Measurements from ENCODE around the gene RSPO4. TPM values are rescaled to one million over a fixed set of nuclear protein-coding genes. Genes with fewer than 3 reads are reported as not detected.
A peak's percentile ranks its signal among the peaks of the same experiment; 100 is the strongest.

RSPO4 gene
- total RNA-seq, 3 donors from 2014 or later (not counting 1 experiment from before 2014, with no cell fraction given): 0.09 to 0.70 (median 0.53) TPM

DNA sequence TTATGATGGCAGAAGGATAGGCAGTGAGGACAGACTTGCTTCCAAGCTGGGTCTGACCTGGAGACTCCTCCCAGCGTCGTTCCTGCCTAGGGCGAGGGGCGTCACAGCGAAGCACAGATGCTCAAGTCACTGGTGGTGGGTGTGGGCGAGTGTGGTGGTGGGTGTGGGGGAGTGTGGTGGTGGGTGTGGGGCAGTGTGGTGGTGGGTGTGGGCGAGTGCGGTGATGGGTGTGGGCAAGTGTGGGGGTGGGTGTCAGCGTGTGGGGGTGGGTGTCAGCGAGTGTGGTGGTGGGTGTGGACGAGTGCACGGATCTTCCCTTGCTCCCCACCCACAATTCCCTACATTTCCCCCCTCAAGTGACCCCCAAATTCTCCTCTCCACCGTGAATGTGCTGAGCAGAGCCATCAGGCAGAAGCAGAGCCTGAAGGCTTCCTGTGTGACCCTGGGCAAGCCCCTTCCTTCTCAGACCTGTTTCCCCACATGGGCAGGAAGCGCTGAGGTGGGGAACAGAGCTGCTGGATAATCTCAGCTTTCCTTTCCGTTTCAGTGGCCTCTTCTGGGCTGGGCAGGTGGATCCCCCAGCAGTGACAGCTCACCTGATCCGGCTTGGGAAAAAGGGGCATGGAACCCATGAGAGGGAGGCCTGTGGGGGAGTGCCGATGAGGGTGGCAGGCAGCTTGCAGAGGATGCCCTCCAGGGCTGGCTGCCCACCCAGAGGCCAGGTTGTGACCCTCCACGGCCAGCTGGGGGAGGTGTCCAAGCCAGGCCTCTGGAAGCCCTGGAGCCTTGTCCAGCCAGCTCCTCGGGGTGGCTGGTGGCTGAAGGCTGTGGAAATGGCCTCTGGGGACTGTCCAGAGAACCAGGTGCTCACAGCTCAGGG lies 42.9 kb downstream of the RSPO4 start:
- intact Hi-C loops (cut with micrococcal nuclease): no loop called here
- DNase-seq (no peak), ATAC-seq (peak; percentile 36 to 73 (median 66))
- H3K36me3 Mint-ChIP-seq: no peaks in the 10 kb centered on the region
- H3K4me1 Mint-ChIP-seq: peaks cover 6 to 16% of the 10 kb centered on the region in 2 donors
- H3K4me3 Mint-ChIP-seq: peak overlapping the region; percentile 56
- H3K27ac Mint-ChIP-seq: peak overlapping the region in 1 of 2 donors; percentile 47
- no peaks in the 10 kb centered on the region for H3K9me3 Mint-ChIP-seq
- Histone ChIP-seq H3K27ac (ENCODE audit: low read length) (no peak overlapping the region), H3K27me3 (ENCODE audit: control insufficient read depth, insufficient read depth, low read length) (peaks cover 4% of the 10 kb centered on the region), H3K9me3 (ENCODE audit: control insufficient read depth, insufficient read depth, low read length) (no peaks in the 10 kb centered on the region), H3K4me3 (ENCODE audit: low read length) (no peak overlapping the region), H3K4me1 (ENCODE audit: control insufficient read depth, insufficient read depth, low read length) (peaks cover 12% of the 10 kb centered on the region), H3K36me3 (ENCODE audit: control insufficient read depth, insufficient read depth, low read length) (no peaks in the 10 kb centered on the region)
- 46% methylated on average over 13 of the region's 19 CpGs for WGBS (ENCODE audit: insufficient coverage)
- peaks cover 19 to 23% of the 10 kb centered on the region in 2 donors for H3K27me3 Mint-ChIP-seq (ENCODE audit: low read depth in 2 of 2)
- TF ChIP-seq, protein P1, sequence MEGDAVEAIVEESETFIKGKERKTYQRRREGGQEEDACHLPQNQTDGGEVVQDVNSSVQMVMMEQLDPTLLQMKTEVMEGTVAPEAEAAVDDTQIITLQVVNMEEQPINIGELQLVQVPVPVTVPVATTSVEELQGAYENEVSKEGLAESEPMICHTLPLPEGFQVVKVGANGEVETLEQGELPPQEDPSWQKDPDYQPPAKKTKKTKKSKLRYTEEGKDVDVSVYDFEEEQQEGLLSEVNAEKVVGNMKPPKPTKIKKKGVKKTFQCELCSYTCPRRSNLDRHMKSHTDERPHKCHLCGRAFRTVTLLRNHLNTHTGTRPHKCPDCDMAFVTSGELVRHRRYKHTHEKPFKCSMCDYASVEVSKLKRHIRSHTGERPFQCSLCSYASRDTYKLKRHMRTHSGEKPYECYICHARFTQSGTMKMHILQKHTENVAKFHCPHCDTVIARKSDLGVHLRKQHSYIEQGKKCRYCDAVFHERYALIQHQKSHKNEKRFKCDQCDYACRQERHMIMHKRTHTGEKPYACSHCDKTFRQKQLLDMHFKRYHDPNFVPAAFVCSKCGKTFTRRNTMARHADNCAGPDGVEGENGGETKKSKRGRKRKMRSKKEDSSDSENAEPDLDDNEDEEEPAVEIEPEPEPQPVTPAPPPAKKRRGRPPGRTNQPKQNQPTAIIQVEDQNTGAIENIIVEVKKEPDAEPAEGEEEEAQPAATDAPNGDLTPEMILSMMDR (IDR thresholded peaks at IDR 0.05): no peak

DNA sequence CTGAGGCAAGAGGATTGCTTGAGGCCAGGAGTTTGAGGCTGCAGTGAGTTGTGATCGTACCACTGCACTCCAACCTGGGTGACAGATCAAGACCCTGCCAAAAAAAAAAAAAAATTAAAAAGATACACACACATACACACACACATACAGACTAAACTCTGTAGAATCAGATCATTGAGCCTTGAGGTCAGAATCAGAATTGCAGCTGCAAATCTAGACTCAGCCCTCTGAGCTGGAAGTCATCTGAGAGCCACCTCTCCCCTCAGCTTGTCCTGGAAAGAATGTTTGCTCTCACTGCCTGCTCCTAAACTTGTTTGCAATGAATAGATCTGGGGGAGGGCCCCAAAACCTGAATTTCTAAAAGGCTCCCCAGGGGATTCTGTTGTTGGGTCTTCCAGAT lies 44.6 kb downstream of the RSPO4 start:
- H3K27me3 Mint-ChIP-seq (ENCODE audit: low read depth in 2 of 2): peaks cover 19 to 20% of the 10 kb centered on the region in 2 donors
- Histone ChIP-seq H3K9me3 (ENCODE audit: control insufficient read depth, insufficient read depth, low read length) (no peaks in the 10 kb centered on the region), H3K36me3 (ENCODE audit: control insufficient read depth, insufficient read depth, low read length) (no peaks in the 10 kb centered on the region), H3K4me1 (ENCODE audit: control insufficient read depth, insufficient read depth, low read length) (peaks cover 12% of the 10 kb centered on the region), H3K27ac (ENCODE audit: low read length) (no peak overlapping the region), H3K27me3 (ENCODE audit: control insufficient read depth, insufficient read depth, low read length) (peaks cover 4% of the 10 kb centered on the region), H3K4me3 (ENCODE audit: low read length) (no peak overlapping the region)
- ATAC-seq (no peak), DNase-seq (no peak)
- peaks cover 6 to 16% of the 10 kb centered on the region in 2 donors for H3K4me1 Mint-ChIP-seq
- intact Hi-C loops (cut with micrococcal nuclease): no loop called here
- H3K27ac Mint-ChIP-seq: no peak overlapping the region
- TF ChIP-seq, protein P1 (IDR thresholded peaks at IDR 0.05): no peak
- H3K9me3 Mint-ChIP-seq: no peaks in the 10 kb centered on the region
- H3K4me3 Mint-ChIP-seq: no peak overlapping the region
- WGBS (ENCODE audit: insufficient coverage): 100% methylated on average over 1 of the region's 1 CpG
- H3K36me3 Mint-ChIP-seq: no peaks in the 10 kb centered on the region

DNA sequence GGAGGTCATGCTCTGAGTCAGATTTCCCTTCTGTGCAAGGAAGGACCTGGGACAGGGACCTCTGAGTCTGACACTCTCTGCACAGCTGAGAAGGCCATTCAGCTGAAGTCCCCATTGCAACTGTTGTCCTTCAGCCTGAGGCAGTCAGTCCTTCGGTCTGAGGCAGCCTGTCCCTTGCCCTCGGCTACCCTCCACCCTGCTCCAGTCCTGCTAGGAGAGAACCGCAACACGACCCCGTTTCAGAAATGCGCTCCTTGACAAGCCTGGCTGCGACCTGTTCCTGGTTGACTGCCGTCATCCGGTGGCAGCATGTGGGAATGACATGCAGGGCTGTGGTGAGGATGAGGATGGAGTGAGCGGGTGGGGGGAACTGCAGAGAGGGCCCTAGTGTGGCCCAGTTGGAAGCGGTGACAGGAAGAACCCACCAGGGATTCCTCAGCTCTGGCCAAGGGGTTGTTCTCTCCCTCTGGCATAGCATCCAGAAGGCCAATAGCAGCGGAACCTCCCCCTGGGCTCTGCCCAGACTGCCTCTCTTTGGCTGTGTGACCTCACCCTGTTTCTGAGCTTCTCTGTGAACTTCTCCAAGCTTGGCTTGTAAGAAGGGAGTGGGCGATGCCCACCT lies 45.7 kb downstream of the RSPO4 start:
- no peaks in the 10 kb centered on the region for H3K36me3 Mint-ChIP-seq
- peak; percentile 72 to 89 (median 85) for ATAC-seq
- peaks cover 6 to 16% of the 10 kb centered on the region in 2 donors for H3K4me1 Mint-ChIP-seq
- peaks cover 4% of the 10 kb centered on the region for H3K27me3 ChIP-seq (ENCODE audit: control insufficient read depth, insufficient read depth, low read length)
- 13% methylated on average over 13 of the region's 13 CpGs for WGBS (ENCODE audit: insufficient coverage)
- H3K4me3 ChIP-seq (ENCODE audit: low read length): no peak overlapping the region
- H3K27ac ChIP-seq (ENCODE audit: low read length): no peak overlapping the region
- peaks cover 19 to 21% of the 10 kb centered on the region in 2 donors for H3K27me3 Mint-ChIP-seq (ENCODE audit: low read depth in 2 of 2)
- peak; percentile 71 to 86 for DNase-seq
- H3K27ac Mint-ChIP-seq: no peak overlapping the region
- H3K9me3 Mint-ChIP-seq: no peaks in the 10 kb centered on the region
- no peaks in the 10 kb centered on the region for H3K9me3 ChIP-seq (ENCODE audit: control insufficient read depth, insufficient read depth, low read length)
- TF ChIP-seq, protein P1 (IDR thresholded peaks at IDR 0.05): peak; percentile 99
- H3K4me3 Mint-ChIP-seq: no peak overlapping the region
- H3K4me1 ChIP-seq (ENCODE audit: control insufficient read depth, insufficient read depth, low read length): peaks cover 12% of the 10 kb centered on the region
- intact Hi-C loops (cut with micrococcal nuclease): loop anchor here (1.0 kb wide), 1 partner anchor 140 kb away; no protein-coding TSS in a partner anchor
- H3K36me3 ChIP-seq (ENCODE audit: control insufficient read depth, insufficient read depth, low read length): no peaks in the 10 kb centered on the region

Data from natural killer cell (primary cell).